A673 (cell line): Measurements from ENCODE around the gene PLCXD3.

ENCODE experiments used
- CTCF ChIP-seq: fragments of 300-800, 200-600 bp; sonication (generic); conservative IDR thresholded peaks from 2 replicates; pipeline ENCODE4 v1.5.1; 2017; ENCODE audit warnings: low read depth, mild to moderate bottlenecking, antibody characterized with exemption, low read length, moderate library complexity, mixed read lengths
- EZH2 ChIP-seq: fragments of 200-600 bp; sonication (generic); IDR thresholded peaks from 2 replicates; pipeline ENCODE4 v1.6.1; 2017; ENCODE audit warnings: borderline replicate concordance, low read depth, mild to moderate bottlenecking, mixed read lengths, antibody characterized with exemption, low read length; ENCODE audit not compliant: poor library complexity, severe bottlenecking

- TF ChIP-seq CTCF = no peak
- TF ChIP-seq EZH2 = no peak
These were observed 224.2 kb downstream of the PLCXD3 start for GRCh38 chr5:41286165-41286564.
